A549 (cell line): Measurements from ENCODE around the gene ODAD3. TPM values are rescaled to one million over a fixed set of nuclear protein-coding genes. Genes with fewer than 3 reads are reported as not detected.

ENCODE experiments used
- ATAC-seq, 2 experiments: fragments of 200-7000 bp in 1 of 2; fragments of >200 bp in 1 of 2; cut with Nextera tagmentation in 1 of 2; cut with Tn5 transposase in 1 of 2; 3 replicates each; pipeline versions ENCODE4 v1.8.0 to v1.9.1; 2018 to 2020; ENCODE audit warnings: mild to moderate bottlenecking in 1 of 2, moderate library complexity in 1 of 2
- CTCF ChIA-PET: fragments of 300-600 bp; sonication (Branson Sonifier 250); formaldehyde crosslinking; extraction: SDS; loops from one replicate; lab custom pipeline; 2021; ENCODE audit warnings: antibody characterized with exemption, inconsistent platforms; lab: Yijun Ruan, JAX
- POLR2A ChIA-PET: fragments of 350-600 bp; formaldehyde crosslinking; extraction: SDS; loops from one replicate; lab custom pipeline; 2021; ENCODE audit warnings: antibody characterized with exemption, inconsistent platforms; lab: Yijun Ruan, JAX
- DNase-seq, 2 experiments: peaks; one replicate each; pipeline versions ENCODE4 v3.0.0 to v3.0.0-alpha.2; 2011 to 2016; ENCODE audit warnings: low read depth in 1 of 2, low spot score in 1 of 2
- FAIRE-seq: peaks from 2 replicates; lab custom pipeline; 2011; peaks lifted over from hg19 to GRCh38; lab: Jason Lieb, UNC
- H3K27ac ChIP-seq, 2 experiments: fragments of >200 bp; sonication (Bioruptor Twin); formaldehyde crosslinking; 3 replicates each; pipeline ENCODE4 v1.5.1; 2016 to 2017
- H3K4me1 ChIP-seq: fragments of >200 bp; sonication (Bioruptor Twin); formaldehyde crosslinking; 3 replicates; pipeline ENCODE4 v1.6.1; 2016
- H3K4me2 ChIP-seq: fragments of >200 bp; sonication (Bioruptor Twin); formaldehyde crosslinking; 3 replicates; pipeline ENCODE4 v1.6.1; 2016
- H3K4me3 ChIP-seq: fragments of >200 bp; sonication (Bioruptor Twin); formaldehyde crosslinking; 3 replicates; pipeline ENCODE4 v1.5.1; 2016
- H3K9me3 ChIP-seq: fragments of >200 bp; sonication (Bioruptor Twin); formaldehyde crosslinking; 3 replicates; pipeline ENCODE4 v1.6.1; 2016
- ATOH8 ChIP-seq: fragments of 250-450 bp; sonication (Bioruptor Pico); IDR thresholded peaks from 2 replicates; pipeline ENCODE4 v1.5.0; 2020; ENCODE audit warnings: low read depth, mild to moderate bottlenecking, moderate library complexity
- EHMT2 ChIP-seq: fragments of 200-600 bp; sonication (generic); IDR thresholded peaks from 2 replicates; pipeline ENCODE4 v1.6.1; 2016; ENCODE audit warnings: antibody characterized with exemption, low read depth, mild to moderate bottlenecking, moderate library complexity
- ESRRA ChIP-seq: fragments of 150-350 bp; IDR thresholded peaks from 2 replicates; pipeline ENCODE4 v1.6.1; 2014; ENCODE audit warnings: mild to moderate bottlenecking, low read length, borderline replicate concordance
- FOSB ChIP-seq: fragments of 250-450 bp; sonication (Bioruptor Pico); IDR thresholded peaks from 2 replicates; pipeline ENCODE4 v1.5.0; 2020; ENCODE audit warnings: mild to moderate bottlenecking, moderate library complexity
- HOXB13 ChIP-seq: fragments of 250-450 bp; sonication (Bioruptor Pico); IDR thresholded peaks from 2 replicates; pipeline ENCODE4 v1.5.0; 2020; ENCODE audit warnings: low read depth, mild to moderate bottlenecking, moderate library complexity
- JUN ChIP-seq, 2 experiments: fragments of >200 bp; sonication (Bioruptor Twin); formaldehyde crosslinking; IDR thresholded peaks; 2 replicates in 1 of 2; 3 replicates in 1 of 2; pipeline ENCODE4 v1.6.1; 2016 to 2017
- JUNB ChIP-seq: fragments of >200 bp; sonication (Bioruptor Twin); formaldehyde crosslinking; IDR thresholded peaks from 2 replicates; pipeline ENCODE4 v1.6.1; 2016
- KDM1A ChIP-seq: fragments of 200-600 bp; sonication (generic); IDR thresholded peaks from 2 replicates; pipeline ENCODE4 v1.6.1; 2016; ENCODE audit warnings: low read depth, mild to moderate bottlenecking
- KDM5A ChIP-seq: fragments of 200-600 bp; sonication (generic); IDR thresholded peaks from 2 replicates; pipeline ENCODE4 v1.6.1; 2016; ENCODE audit warnings: antibody characterized with exemption, mild to moderate bottlenecking
- NFE2L2 ChIP-seq: fragments of 150-350 bp; conservative IDR thresholded peaks from 2 replicates; pipeline ENCODE4 v1.6.1; 2014; ENCODE audit warnings: low read length
- NR3C1 ChIP-seq: fragments of >200 bp; sonication (Bioruptor Twin); formaldehyde crosslinking; IDR thresholded peaks from 3 replicates; pipeline ENCODE4 v1.6.1; 2017
- RAD21 ChIP-seq, 2 experiments: fragments of >200 bp in 1 of 2; sonication (Bioruptor Twin) in 1 of 2; formaldehyde crosslinking in 1 of 2; IDR thresholded peaks in 1 of 2; conservative IDR thresholded peaks in 1 of 2; 2 replicates in 1 of 2; 3 replicates in 1 of 2; pipeline ENCODE4 v1.6.1; 2012 to 2018; ENCODE audit warnings: inconsistent platforms in 1 of 2
- REST ChIP-seq: fragments of 200-600 bp; sonication (generic); IDR thresholded peaks from 2 replicates; pipeline ENCODE4 v1.6.1; 2016; ENCODE audit warnings: antibody characterized with exemption, mild to moderate bottlenecking, moderate library complexity
- RFX5 ChIP-seq: fragments of 450-650 bp; IDR thresholded peaks from 2 replicates; pipeline ENCODE4 v1.7.1; 2014; ENCODE audit warnings: antibody characterized with exemption, mild to moderate bottlenecking, moderate library complexity
- RNF2 ChIP-seq: fragments of 200-600 bp; sonication (generic); IDR thresholded peaks from 2 replicates; pipeline ENCODE4 v1.6.1; 2016; ENCODE audit warnings: low read depth, mild to moderate bottlenecking, antibody characterized with exemption, moderate library complexity, borderline replicate concordance
- SMC3 ChIP-seq: fragments of >200 bp; sonication (Bioruptor Twin); formaldehyde crosslinking; IDR thresholded peaks from 3 replicates; pipeline ENCODE4 v1.6.1; 2018; ENCODE audit warnings: inconsistent platforms
- SREBF2 ChIP-seq: fragments of 450-650 bp; IDR thresholded peaks from 2 replicates; pipeline ENCODE4 v1.6.1; 2014; ENCODE audit warnings: mild to moderate bottlenecking, moderate library complexity
- ZC3H11A ChIP-seq: fragments of 450-650 bp; IDR thresholded peaks from 2 replicates; pipeline ENCODE4 v1.6.1; 2014; ENCODE audit warnings: antibody characterized with exemption, mild to moderate bottlenecking
- ZFP36 ChIP-seq: fragments of 450-650 bp; IDR thresholded peaks from 2 replicates; pipeline ENCODE4 v1.6.1; 2014; ENCODE audit warnings: borderline replicate concordance; ENCODE audit not compliant: partially characterized antibody
- WGBS: methylation state at CpG from one replicate; pipeline ENCODE4 v1.1.6; 2017; ENCODE audit errors: missing lambda C conversion rate; 5-methylcytosine and 5-hydroxymethylcytosine counted together
- polyA plus RNA-seq, 4 experiments: library from polyadenylated mRNA; depleted of rRNA in 3 of 4; stranded (reverse); fragments of >200 nt; fragmentation: RNase III in 1 of 4; extraction: RNeasy Plus Mini Kit Qiagen cat#74134 plus additional on column Dnase treatment in 1 of 4; gene quantifications; 2 replicates in 3 of 4; 3 replicates in 1 of 4; pipeline ENCODE4 v1.2.3, GENCODE V29; 2011 to 2017
- TF ChIP-seq, protein P1 (sequence below): fragments of 450-650 bp; IDR thresholded peaks from 2 replicates; pipeline ENCODE4 v1.6.1; 2014; ENCODE audit warnings: antibody characterized with exemption
- TF ChIP-seq, protein P2 (sequence below): fragments of >200 bp; sonication (Bioruptor Twin); formaldehyde crosslinking; IDR thresholded peaks from 2 replicates; pipeline ENCODE4 v1.6.1; 2016

The ODAD3 gene
- polyA plus RNA-seq, 2 of the 4 experiments (the other 2 are of a cell fraction) = 0.70 to 0.99 TPM

DNA sequence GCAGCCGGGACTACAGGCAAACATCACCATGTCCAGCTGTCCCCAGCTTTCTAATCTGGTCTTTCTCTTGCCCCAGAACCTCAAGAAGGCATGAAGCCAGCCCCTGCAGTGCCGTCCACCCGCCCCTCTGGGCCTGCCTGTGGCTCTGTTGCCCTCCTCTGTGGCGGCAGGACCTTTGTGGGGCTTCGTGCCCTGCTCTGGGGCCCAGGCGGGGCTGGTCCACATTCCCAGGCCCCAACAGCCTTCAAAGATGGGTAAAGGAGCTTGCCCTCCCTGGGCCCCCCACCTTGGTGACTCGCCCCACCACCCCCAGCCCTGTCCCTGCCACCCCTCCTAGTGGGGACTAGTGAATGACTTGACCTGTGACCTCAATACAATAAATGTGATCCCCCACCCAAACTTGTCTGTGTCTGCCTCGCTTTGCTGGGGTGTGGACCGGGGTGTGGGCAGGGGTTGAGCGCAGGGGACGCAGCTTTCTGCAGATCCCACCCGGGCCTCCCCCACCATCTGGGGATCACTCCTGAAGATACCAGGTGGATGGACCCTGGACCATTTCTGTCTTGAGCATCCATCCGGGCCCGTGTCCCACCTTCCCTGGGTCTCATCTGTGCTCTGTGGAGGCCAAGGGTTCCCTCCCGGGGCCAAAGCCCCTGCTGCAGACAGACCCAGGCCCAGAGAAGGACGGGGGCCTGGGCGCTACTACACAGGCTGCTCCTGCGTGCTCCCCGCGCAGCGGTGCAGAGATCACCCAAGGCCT, 15.8 kb upstream of the ODAD3 start:
- 89% methylated on average over 13 of the region's 21 CpGs for WGBS
- POLR2A ChIA-PET = no interaction called here
- FAIRE-seq = no peak

GRCh38 chr19:11448923-11449554, 14.1 kb upstream of the ODAD3 start:
- WGBS = 98% methylated on average over 17 of the region's 31 CpGs
- no peak for ATAC-seq
- no peak for FAIRE-seq
- DNase-seq = no peak
- Histone ChIP-seq H3K27ac (no peak overlapping the region), H3K4me1 (no peaks in the 10 kb centered on the region), H3K4me2 (no peak overlapping the region), H3K9me3 (no peaks in the 10 kb centered on the region), H3K4me3 (no peak overlapping the region)
- POLR2A ChIA-PET = no interaction called here
- TF ChIP-seq FOSB (CRISPR knock-in tag) = no peak
- CTCF ChIA-PET = interaction anchor here (0.6 to 2.0 kb wide), 4 partner anchors 9 to 512 kb away, joined by 4 to 8 read pairs (median 5); no protein-coding TSS in a partner anchor

More for the DNA sequence above, 15.8 kb upstream of the ODAD3 start:
- TF ChIP-seq ZFP36 = no peak
- no peak for TF ChIP-seq EHMT2
- no peak for TF ChIP-seq ATOH8 (CRISPR knock-in tag)
- no peak for TF ChIP-seq KDM1A
- no peak for TF ChIP-seq ZC3H11A
- TF ChIP-seq JUN (IDR thresholded peaks at IDR 0.05) = no peak
- no peak for TF ChIP-seq SMC3
- TF ChIP-seq, protein P1, sequence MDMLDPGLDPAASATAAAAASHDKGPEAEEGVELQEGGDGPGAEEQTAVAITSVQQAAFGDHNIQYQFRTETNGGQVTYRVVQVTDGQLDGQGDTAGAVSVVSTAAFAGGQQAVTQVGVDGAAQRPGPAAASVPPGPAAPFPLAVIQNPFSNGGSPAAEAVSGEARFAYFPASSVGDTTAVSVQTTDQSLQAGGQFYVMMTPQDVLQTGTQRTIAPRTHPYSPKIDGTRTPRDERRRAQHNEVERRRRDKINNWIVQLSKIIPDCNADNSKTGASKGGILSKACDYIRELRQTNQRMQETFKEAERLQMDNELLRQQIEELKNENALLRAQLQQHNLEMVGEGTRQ = no peak
- no peak for TF ChIP-seq KDM5A
- no peak for TF ChIP-seq NFE2L2
- TF ChIP-seq HOXB13 (CRISPR knock-in tag) = no peak
- no peak for TF ChIP-seq RAD21 (conservative IDR thresholded peaks at IDR 0.05 in 1 of 2, IDR thresholded peaks at IDR 0.05 in 1 of 2)
- no peak for TF ChIP-seq JUNB
- TF ChIP-seq ESRRA = no peak
- CTCF ChIA-PET = interaction anchor here (1.0 to 2.3 kb wide), 3 partner anchors 29 to 208 kb away, joined by 3 to 10 read pairs (median 3); no protein-coding TSS in a partner anchor
- DNase-seq (no peak), ATAC-seq (no peak)
- H3K4me3 ChIP-seq = no peak overlapping the region
- H3K9me3 ChIP-seq = no peaks in the 10 kb centered on the region
- no peak overlapping the region for H3K4me2 ChIP-seq
- no peaks in the 10 kb centered on the region for H3K4me1 ChIP-seq
- no peak overlapping the region for H3K27ac ChIP-seq

DNA sequence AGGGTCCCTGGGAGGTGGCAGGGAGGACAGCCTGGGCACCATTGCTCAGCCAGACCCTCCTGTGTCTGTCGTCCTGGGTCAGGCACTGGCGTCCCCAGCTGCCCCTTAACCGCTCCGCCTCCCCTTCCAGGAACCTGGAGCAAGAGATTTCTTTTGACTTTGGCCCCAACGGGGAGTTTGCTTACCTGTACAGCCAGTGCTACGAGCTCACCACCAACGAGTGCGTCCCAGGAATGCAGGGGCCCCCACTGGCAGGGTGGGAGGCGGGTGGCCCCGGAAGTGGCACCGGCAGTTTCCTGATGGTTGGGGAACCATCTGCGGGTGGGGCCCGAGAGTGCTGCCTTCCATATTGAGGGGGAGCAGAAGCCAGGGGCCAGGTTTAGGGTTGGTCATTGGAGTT, 13.5 kb upstream of the ODAD3 start:
- H3K4me1 ChIP-seq = no peaks in the 10 kb centered on the region
- WGBS = 95% methylated on average over 4 of the region's 13 CpGs
- no peak overlapping the region for H3K27ac ChIP-seq
- FAIRE-seq (no peak), ATAC-seq (no peak), DNase-seq (no peak)
- no peak overlapping the region for H3K4me3 ChIP-seq
- POLR2A ChIA-PET = no interaction called here
- CTCF ChIA-PET = interaction anchor here (0.6 to 2.0 kb wide), 6 partner anchors 13 to 512 kb away, joined by 3 to 8 read pairs (median 4); partner anchors contain the start of genes ODAD3 and PRKCSH
- no peak for TF ChIP-seq SREBF2
- no peak for TF ChIP-seq ATOH8 (CRISPR knock-in tag)
- TF ChIP-seq, protein P2, sequence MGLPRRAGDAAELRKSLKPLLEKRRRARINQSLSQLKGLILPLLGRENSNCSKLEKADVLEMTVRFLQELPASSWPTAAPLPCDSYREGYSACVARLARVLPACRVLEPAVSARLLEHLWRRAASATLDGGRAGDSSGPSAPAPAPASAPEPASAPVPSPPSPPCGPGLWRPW = no peak
- no peak for TF ChIP-seq REST
- TF ChIP-seq RNF2 = no peak
- TF ChIP-seq, protein P1 = no peak
- no peak for TF ChIP-seq NR3C1
- no peak for TF ChIP-seq KDM1A
- no peak for TF ChIP-seq RFX5
- no peak overlapping the region for H3K4me2 ChIP-seq
- no peaks in the 10 kb centered on the region for H3K9me3 ChIP-seq
